GM10248 (cell line): ENCODE measurements around the gene RAB27B.

Source experiments
- CTCF ChIA-PET: fragments of 300-600 bp; sonication (Branson Sonifier 250); formaldehyde crosslinking; extraction: SDS; loops from one replicate; lab custom pipeline; 2021; ENCODE audit warnings: antibody characterized with exemption; lab: Yijun Ruan, JAX
- POLR2A ChIA-PET: fragments of 350-650 bp; sonication (Branson Sonifier 250); formaldehyde crosslinking; extraction: SDS; loops from one replicate; lab custom pipeline; 2020; ENCODE audit warnings: antibody characterized with exemption; lab: Yijun Ruan, JAX
- DNase-seq: peaks from one replicate; pipeline ENCODE4 v3.0.0; 2012; ENCODE audit errors: extremely low spot score
- TF ChIP-seq, protein P1 (sequence below): IDR thresholded peaks from 2 replicates; pipeline ENCODE4 v1.5.1; 2012; ENCODE audit warnings: mild to moderate bottlenecking, low read depth; ENCODE audit errors: extremely low read depth, missing control alignments, control extremely low read depth

Gene RAB27B, protein sequence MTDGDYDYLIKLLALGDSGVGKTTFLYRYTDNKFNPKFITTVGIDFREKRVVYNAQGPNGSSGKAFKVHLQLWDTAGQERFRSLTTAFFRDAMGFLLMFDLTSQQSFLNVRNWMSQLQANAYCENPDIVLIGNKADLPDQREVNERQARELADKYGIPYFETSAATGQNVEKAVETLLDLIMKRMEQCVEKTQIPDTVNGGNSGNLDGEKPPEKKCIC

DNA sequence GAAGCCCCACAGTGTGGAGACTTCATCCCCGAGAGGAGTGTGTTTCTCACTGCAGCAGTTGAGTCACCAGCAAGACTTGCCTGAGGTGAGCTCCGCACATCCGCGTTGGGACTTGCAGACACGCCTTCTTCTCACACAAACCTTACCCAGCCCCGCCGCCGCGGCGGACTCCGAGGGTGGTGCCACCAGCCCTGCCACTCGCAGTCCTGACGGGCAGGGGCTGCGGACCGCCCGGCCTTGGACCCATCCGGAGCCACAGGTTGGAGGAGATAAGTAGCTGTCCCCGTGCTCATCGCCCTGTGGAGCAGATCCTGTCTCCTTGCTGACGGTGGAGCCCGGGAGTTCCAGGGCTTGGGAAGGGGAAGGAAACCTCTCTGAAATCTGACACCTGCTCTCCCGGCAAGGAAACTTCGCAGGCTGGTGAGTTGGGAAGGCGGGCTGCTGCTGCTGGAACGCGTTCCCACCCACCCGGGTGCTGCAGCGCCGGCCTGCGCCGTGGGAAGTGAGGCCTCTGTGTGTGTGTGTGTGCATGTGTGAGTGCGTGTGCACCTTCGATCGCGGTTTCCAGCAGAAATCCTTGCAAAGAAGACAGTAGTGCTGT is at the start of gene RAB27B:
RAB27B (plus strand) TSS at position 197 of the 601 bp plus-strand sequence. CDS start 49,109 bp downstream, outside the sequence.
- TF ChIP-seq, protein P1, sequence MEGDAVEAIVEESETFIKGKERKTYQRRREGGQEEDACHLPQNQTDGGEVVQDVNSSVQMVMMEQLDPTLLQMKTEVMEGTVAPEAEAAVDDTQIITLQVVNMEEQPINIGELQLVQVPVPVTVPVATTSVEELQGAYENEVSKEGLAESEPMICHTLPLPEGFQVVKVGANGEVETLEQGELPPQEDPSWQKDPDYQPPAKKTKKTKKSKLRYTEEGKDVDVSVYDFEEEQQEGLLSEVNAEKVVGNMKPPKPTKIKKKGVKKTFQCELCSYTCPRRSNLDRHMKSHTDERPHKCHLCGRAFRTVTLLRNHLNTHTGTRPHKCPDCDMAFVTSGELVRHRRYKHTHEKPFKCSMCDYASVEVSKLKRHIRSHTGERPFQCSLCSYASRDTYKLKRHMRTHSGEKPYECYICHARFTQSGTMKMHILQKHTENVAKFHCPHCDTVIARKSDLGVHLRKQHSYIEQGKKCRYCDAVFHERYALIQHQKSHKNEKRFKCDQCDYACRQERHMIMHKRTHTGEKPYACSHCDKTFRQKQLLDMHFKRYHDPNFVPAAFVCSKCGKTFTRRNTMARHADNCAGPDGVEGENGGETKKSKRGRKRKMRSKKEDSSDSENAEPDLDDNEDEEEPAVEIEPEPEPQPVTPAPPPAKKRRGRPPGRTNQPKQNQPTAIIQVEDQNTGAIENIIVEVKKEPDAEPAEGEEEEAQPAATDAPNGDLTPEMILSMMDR = no peak
- DNase-seq = no peak
- POLR2A ChIA-PET = no interaction called here
- CTCF ChIA-PET = no interaction called here

DNA sequence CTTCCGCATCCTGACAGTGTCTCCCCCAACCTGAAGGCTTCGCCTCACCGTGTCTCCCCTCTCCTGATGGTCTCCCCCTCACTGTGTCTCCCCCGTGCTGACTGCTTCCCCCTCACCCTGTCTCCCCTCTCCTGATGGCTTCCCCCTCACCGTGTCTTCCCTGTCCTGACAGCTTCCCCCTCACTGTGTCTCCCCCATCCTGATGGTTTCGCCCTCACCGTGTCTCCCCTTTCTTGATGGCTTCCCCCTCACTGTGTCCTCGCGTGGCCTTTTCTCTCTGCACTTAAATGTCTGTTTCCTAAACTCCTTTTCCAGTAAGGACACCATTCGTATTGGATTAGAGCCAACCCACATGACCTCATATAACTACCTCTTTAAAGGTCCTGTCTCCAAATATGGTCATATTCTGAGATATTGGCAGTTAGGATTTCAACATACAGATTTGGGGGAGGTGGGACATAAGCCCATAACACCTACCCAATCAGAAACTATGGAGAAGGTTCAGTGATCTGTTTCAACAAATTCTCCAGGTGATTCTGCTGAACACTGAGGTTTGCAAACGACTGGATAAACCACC is 47.9 kb upstream of the RAB27B start:
- no peak for DNase-seq
- POLR2A ChIA-PET = no interaction called here
- TF ChIP-seq, protein P1 = no peak
- CTCF ChIA-PET = interaction anchor here (1.0 kb wide), 1 partner anchor 84 kb away, joined by 3 read pairs; no protein-coding TSS in a partner anchor

DNA sequence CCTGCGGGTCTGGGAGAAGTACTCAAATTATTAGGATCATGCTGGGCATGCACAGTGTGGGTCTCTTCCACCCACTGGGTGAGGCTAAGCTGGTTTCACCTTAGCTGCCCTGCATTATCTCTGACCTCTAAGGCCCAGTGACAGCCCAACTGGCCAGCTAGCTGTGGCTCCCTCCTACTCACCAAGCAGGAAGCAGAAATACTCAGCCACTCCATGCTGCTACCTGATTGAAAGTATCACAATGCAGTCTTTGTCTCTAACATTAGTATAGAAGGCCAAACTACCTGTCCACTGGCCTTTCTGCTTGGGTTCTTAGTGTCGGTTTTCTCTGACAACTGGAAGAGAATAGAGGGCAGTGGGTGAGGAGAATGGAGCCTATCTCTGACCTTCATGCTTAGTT is 47.3 kb upstream of the RAB27B start:
- CTCF ChIA-PET = interaction anchor here (1.0 kb wide), 1 partner anchor 83 kb away, joined by 3 read pairs; no protein-coding TSS in a partner anchor
- POLR2A ChIA-PET = no interaction called here
- TF ChIP-seq, protein P1 = no peak
- DNase-seq = no peak

DNA sequence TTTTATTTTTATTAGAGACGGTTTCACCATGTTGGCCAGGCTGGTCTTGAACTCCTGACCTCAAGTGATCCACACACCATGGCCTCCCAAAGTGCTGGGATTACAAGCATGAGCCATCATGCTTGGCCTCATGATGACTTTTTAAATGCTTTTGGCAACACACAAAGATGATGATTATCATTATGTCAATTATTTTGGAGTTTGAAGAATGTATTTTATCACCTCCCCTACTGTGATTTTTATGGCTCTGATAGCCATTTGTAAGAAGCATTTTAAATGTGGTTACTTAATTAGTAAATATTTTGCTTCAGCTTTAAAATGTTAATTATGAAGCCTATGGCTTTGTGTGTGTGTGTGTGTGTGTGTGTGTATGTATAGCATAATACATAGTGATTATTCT is 45.1 kb upstream of the RAB27B start:
- TF ChIP-seq, protein P1 = no peak
- ChIA-PET CTCF (interaction anchor here (1.6 kb wide), 1 partner anchor 9 kb away, joined by 3 read pairs; no protein-coding TSS in a partner anchor), POLR2A (no interaction called here)
- DNase-seq = no peak

DNA sequence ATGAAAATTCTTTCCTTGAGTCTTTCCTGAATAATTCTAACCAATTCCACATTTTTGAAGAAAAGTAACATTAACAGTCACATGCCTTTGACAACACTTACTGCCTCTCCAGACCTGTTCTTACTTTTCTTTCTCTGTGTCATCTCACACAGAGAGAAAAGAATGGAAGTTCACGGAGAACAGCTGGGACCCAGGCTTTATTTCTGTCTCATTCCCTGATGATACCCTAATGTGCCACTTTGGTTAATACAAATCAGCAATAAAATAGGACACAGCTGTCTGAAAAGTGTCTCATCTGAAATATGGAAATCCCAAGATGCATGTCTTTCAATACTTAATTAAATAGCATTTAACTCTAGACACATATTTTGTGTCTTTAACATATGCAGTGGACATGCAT is 42.1 kb upstream of the RAB27B start:
- CTCF ChIA-PET = interaction anchor here (1.1 to 1.6 kb wide), 2 partner anchors 9 to 12 kb away, joined by 4 to 5 read pairs; no protein-coding TSS in a partner anchor
- POLR2A ChIA-PET = no interaction called here
- TF ChIP-seq, protein P1 = no peak
- no peak for DNase-seq

DNA sequence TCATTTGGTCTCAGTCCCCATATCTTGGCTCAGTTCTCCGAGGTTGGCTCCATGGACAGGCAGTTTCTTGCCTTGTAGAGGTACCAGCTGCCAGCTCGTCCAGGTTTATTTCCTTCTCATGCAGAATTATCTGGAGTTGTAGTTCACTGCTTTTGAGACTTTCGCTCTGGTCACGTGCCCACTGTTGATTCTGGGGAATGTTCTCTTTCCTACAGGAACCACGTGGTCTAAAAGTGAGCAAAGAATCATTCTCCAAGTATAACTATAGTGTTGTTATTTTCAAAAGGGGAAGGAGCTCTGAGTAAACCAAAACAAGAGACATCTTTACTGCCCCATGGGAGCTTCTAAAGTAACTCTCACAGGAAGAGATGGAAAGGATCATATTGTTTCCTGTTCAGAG is 41.2 kb upstream of the RAB27B start:
- TF ChIP-seq, protein P1 = no peak
- DNase-seq = no peak
- CTCF ChIA-PET = interaction anchor here (1.1 to 1.6 kb wide), 2 partner anchors 8 to 13 kb away, joined by 4 to 5 read pairs; no protein-coding TSS in a partner anchor
- POLR2A ChIA-PET = no interaction called here
